H1 (cell line): ENCODE measurements around the gene GALNT4. TPM values are rescaled to one million over a fixed set of nuclear protein-coding genes. Genes with fewer than 3 reads are reported as not detected.

Source experiments
- CTCF ChIA-PET: fragments of 300-600 bp; sonication (Branson Sonifier 250); formaldehyde crosslinking; loops from one replicate; lab custom pipeline; 2021; ENCODE audit not compliant: partially characterized antibody; lab: Charles Lee
- POLR2A ChIA-PET: fragments of 300-600 bp; sonication (Branson Sonifier 250); formaldehyde crosslinking; loops from one replicate; lab custom pipeline; 2021; ENCODE audit warnings: inconsistent platforms; ENCODE audit not compliant: partially characterized antibody; lab: Charles Lee
- DNase-seq, 2 experiments: peaks; one replicate each; pipeline versions ENCODE4 v3.0.0 to v3.0.0-alpha.2; 2010 to 2022; ENCODE audit warnings: low spot score in 2 of 2, low read depth in 1 of 2, mixed read lengths in 1 of 2
- FAIRE-seq: peaks from 2 replicates; lab custom pipeline; 2011; peaks lifted over from hg19 to GRCh38; lab: Jason Lieb, UNC
- H2AFZ ChIP-seq: 2 replicates; pipeline ENCODE4 v1.8.1; 2012; ENCODE audit warnings: low read length, inconsistent platforms
- H2AK5ac ChIP-seq: 2 replicates; pipeline ENCODE4 v1.6.1; 2013; ENCODE audit warnings: low read depth, low read length
- H2BK120ac ChIP-seq: replicated peaks from 2 replicates; pipeline ENCODE3; 2013; ENCODE audit warnings: low read depth, low read length, inconsistent platforms
- H2BK12ac ChIP-seq: 2 replicates; pipeline ENCODE4 v1.6.1; 2013; ENCODE audit warnings: low read depth, low read length
- H2BK15ac ChIP-seq: 2 replicates; pipeline ENCODE4 v1.6.1; 2013; ENCODE audit warnings: low read length
- H2BK20ac ChIP-seq: 2 replicates; pipeline ENCODE4 v1.6.1; 2013; ENCODE audit warnings: low read length
- H2BK5ac ChIP-seq: 2 replicates; pipeline ENCODE4 v1.6.1; 2013; ENCODE audit warnings: low read depth, low read length
- H3K14ac ChIP-seq: 2 replicates; pipeline ENCODE4 v1.6.1; 2013; ENCODE audit warnings: inconsistent platforms; ENCODE audit not compliant: insufficient read length
- H3K18ac ChIP-seq: 2 replicates; pipeline ENCODE4 v1.6.1; 2013; ENCODE audit warnings: low read length; ENCODE audit errors: extremely low read depth
- H3K23ac ChIP-seq: 2 replicates; pipeline ENCODE4 v1.6.1; 2013; ENCODE audit warnings: inconsistent platforms; ENCODE audit not compliant: insufficient read length
- H3K23me2 ChIP-seq: 2 replicates; pipeline ENCODE4 v1.6.1; 2013; ENCODE audit warnings: low read depth, low read length
- H3K27ac ChIP-seq: 2 replicates; pipeline ENCODE4 v1.6.1; 2011; ENCODE audit warnings: low read depth, low read length, inconsistent platforms
- H3K27me3 ChIP-seq, 4 experiments: replicated peaks in 1 of 4; 1 replicate in 1 of 4; 2 replicates in 3 of 4; pipeline versions ENCODE4 v1.6.1 to v1.8.1; 2011 to 2013; ENCODE audit warnings: low read length in 3 of 4, mild to moderate bottlenecking in 3 of 4, inconsistent platforms in 2 of 4, mixed read lengths in 2 of 4, moderate library complexity in 1 of 4; ENCODE audit not compliant: control insufficient read depth in 3 of 4, insufficient read depth in 3 of 4; ENCODE audit errors: extremely low read depth in 1 of 4
- H3K36me3 ChIP-seq, 4 experiments: 2 replicates each; pipeline versions ENCODE4 v1.6.1 to v1.8.1; 2011 to 2013; ENCODE audit warnings: mild to moderate bottlenecking in 4 of 4, low read length in 3 of 4, moderate library complexity in 2 of 4, control low read depth in 1 of 4, inconsistent platforms in 1 of 4; ENCODE audit not compliant: insufficient read depth in 4 of 4, control insufficient read depth in 2 of 4
- H3K4ac ChIP-seq: replicated peaks from 2 replicates; pipeline ENCODE3; 2013; ENCODE audit warnings: low read length, low read depth, mixed read lengths, inconsistent platforms; ENCODE audit not compliant: insufficient read length
- H3K4me1 ChIP-seq, 4 experiments: replicated peaks in 1 of 4; 1 replicate in 1 of 4; 2 replicates in 3 of 4; pipeline versions ENCODE4 v1.6.1 to v1.8.1; 2011 to 2013; ENCODE audit warnings: low read length in 3 of 4, inconsistent platforms in 2 of 4, mixed read lengths in 1 of 4; ENCODE audit not compliant: insufficient read depth in 4 of 4, control insufficient read depth in 3 of 4
- H3K4me2 ChIP-seq, 2 experiments: 2 replicates each; pipeline versions ENCODE4 v1.6.1 to v1.8.1; 2011 to 2013; ENCODE audit warnings: low read depth in 2 of 2, low read length in 2 of 2, control low read depth in 1 of 2, inconsistent platforms in 1 of 2, mild to moderate bottlenecking in 1 of 2; ENCODE audit not compliant: insufficient read depth in 1 of 2
- H3K4me3 ChIP-seq, 4 experiments: fragments of 200-600, 300-600 bp in 1 of 4; sonication (generic), shearing (Covaris generic), sonication (Bioruptor Twin) in 1 of 4; 2 replicates each; pipeline versions ENCODE4 v1.5.1 to v1.8.1; 2011 to 2016; ENCODE audit warnings: low read length in 4 of 4, low read depth in 3 of 4, control low read depth in 2 of 4, inconsistent platforms in 2 of 4, mild to moderate bottlenecking in 2 of 4, mixed read lengths in 1 of 4, moderate library complexity in 1 of 4; ENCODE audit not compliant: insufficient read depth in 2 of 4; ENCODE audit errors: extremely low read depth in 1 of 4
- H3K56ac ChIP-seq: replicated peaks from 2 replicates; pipeline ENCODE3; 2013; ENCODE audit warnings: low read depth, mild to moderate bottlenecking, mixed read lengths, low read length, inconsistent platforms; ENCODE audit not compliant: insufficient read length
- H3K79me1 ChIP-seq: 2 replicates; pipeline ENCODE4 v1.6.1; 2013; ENCODE audit warnings: low read depth, low read length, control low read depth
- H3K79me2 ChIP-seq, 2 experiments: 2 replicates each; pipeline versions ENCODE4 v1.6.1 to v1.8.1; 2012 to 2013; ENCODE audit warnings: low read length in 2 of 2, mild to moderate bottlenecking in 2 of 2, inconsistent platforms in 1 of 2; ENCODE audit not compliant: insufficient read depth in 2 of 2, control insufficient read depth in 1 of 2
- H3K9ac ChIP-seq, 4 experiments: replicated peaks in 1 of 4; 1 replicate in 1 of 4; 2 replicates in 3 of 4; pipeline versions ENCODE4 v1.6.1 to v1.8.1; 2011 to 2013; ENCODE audit warnings: low read depth in 3 of 4, low read length in 3 of 4, control low read depth in 2 of 4, mild to moderate bottlenecking in 2 of 4, moderate library complexity in 2 of 4, inconsistent platforms in 1 of 4; ENCODE audit errors: extremely low read depth in 1 of 4
- H3K9me3 ChIP-seq, 2 experiments: 2 replicates each; pipeline versions ENCODE4 v1.6.1 to v1.8.1; 2012 to 2013; ENCODE audit warnings: mild to moderate bottlenecking in 2 of 2, moderate library complexity in 2 of 2, control low read depth in 1 of 2, inconsistent platforms in 1 of 2, low read depth in 1 of 2, low read length in 1 of 2, mixed read lengths in 1 of 2; ENCODE audit not compliant: insufficient read depth in 2 of 2
- H4K20me1 ChIP-seq, 2 experiments: replicated peaks in 1 of 2; 2 replicates each; pipeline versions ENCODE3 to v1.8.1; 2011 to 2013; ENCODE audit warnings: inconsistent platforms in 2 of 2, low read length in 2 of 2, mild to moderate bottlenecking in 1 of 2; ENCODE audit not compliant: insufficient read depth in 2 of 2, control insufficient read depth in 1 of 2
- H4K5ac ChIP-seq: 2 replicates; pipeline ENCODE4 v1.6.1; 2013; ENCODE audit warnings: low read length, low read depth, mixed read lengths, inconsistent platforms; ENCODE audit not compliant: insufficient read length
- H4K8ac ChIP-seq: 2 replicates; pipeline ENCODE4 v1.8.0; 2013; ENCODE audit warnings: mild to moderate bottlenecking, moderate library complexity, low read length, inconsistent platforms; ENCODE audit not compliant: insufficient read depth; ENCODE audit errors: extremely low read depth
- H4K91ac ChIP-seq: replicated peaks from 2 replicates; pipeline ENCODE3; 2013; ENCODE audit warnings: low read length, mixed read lengths, inconsistent platforms; ENCODE audit not compliant: insufficient read length
- CTBP2 ChIP-seq: IDR thresholded peaks from 2 replicates; pipeline ENCODE4 v1.7.0; 2011; ENCODE audit warnings: borderline replicate concordance, mild to moderate bottlenecking, moderate library complexity, mixed read lengths, low read length; ENCODE audit not compliant: insufficient read depth, insufficient read length
- EGR1 ChIP-seq: IDR thresholded peaks from 2 replicates; pipeline ENCODE4 v1.6.1; 2011; ENCODE audit warnings: low read depth, low read length, borderline replicate concordance
- RFX5 ChIP-seq: IDR thresholded peaks from 2 replicates; pipeline ENCODE4 v1.6.1; 2011; ENCODE audit warnings: low read depth, low read length, improper control_type of control experiment, borderline replicate concordance
- SRF ChIP-seq: IDR thresholded peaks from 2 replicates; pipeline ENCODE4 v1.6.1; 2011; ENCODE audit warnings: mild to moderate bottlenecking, low read depth, low read length, moderate library complexity
- TAF7 ChIP-seq: optimal IDR thresholded peaks from 2 replicates; pipeline ENCODE3; 2011; ENCODE audit warnings: low read depth, mild to moderate bottlenecking, inconsistent platforms, low read length, moderate library complexity, borderline replicate concordance
- USF2 ChIP-seq: IDR thresholded peaks from 2 replicates; pipeline ENCODE4 v1.6.1; 2011; ENCODE audit warnings: low read length, improper control_type of control experiment
- WGBS, 2 experiments: shearing (Covaris generic) in 1 of 2; methylation state at CpG; one replicate each; pipeline versions ENCODE4 v1.1.6 to v1.1.7; 2013 to 2015; ENCODE audit warnings: low lambda C conversion rate in 2 of 2, mixed read lengths in 2 of 2, inconsistent platforms in 1 of 2, low coverage in 1 of 2, missing lambda C conversion rate in 1 of 2; ENCODE audit not compliant: insufficient replicate concordance in 2 of 2, insufficient coverage in 1 of 2, insufficient read length in 1 of 2; ENCODE audit errors: extremely low coverage in 1 of 2, missing lambda C conversion rate in 1 of 2; 5-methylcytosine and 5-hydroxymethylcytosine counted together
- polyA plus RNA-seq, 7 experiments: library from polyadenylated mRNA; depleted of rRNA in 3 of 7; stranded (reverse) in 5 of 7; unstranded in 2 of 7; fragments of >200 nt in 5 of 7; fragments of 200-250 nt in 2 of 7; gene quantifications; 1 replicate in 5 of 7; 2 replicates in 1 of 7; 4 replicates in 1 of 7; pipeline versions ENCODE4 v1.2.1 to v1.2.3, GENCODE V29; 2011 to 2013; ENCODE audit warnings: missing spikeins in 2 of 7, mixed read lengths in 2 of 7
- total RNA-seq: library from RNA; stranded (reverse); fragmentation: NEBNext Ultra II Directional; extraction: Animal tissue kit (Norgen Biotek cat#: 25700); gene quantifications from 2 replicates; pipeline ENCODE4 v1.2.1, GENCODE V29; 2021

The GALNT4 gene
- total and polyA plus RNA-seq, 2 of the 8 experiments (the other 6 are each of a cell fraction or from before 2014, with no cell fraction given), result 0.45 to 3.3 TPM

GRCh38 chr12:89497005-89497404 is 27.6 kb downstream of the GALNT4 start:
- Histone ChIP-seq H4K20me1 (peaks cover 0 to 1% of the 10 kb centered on the region in 2 experiments), H3K9ac (no peak overlapping the region), H3K36me3 (no peaks in the 10 kb centered on the region), H4K5ac (no peak overlapping the region), H2BK20ac (no peak overlapping the region), H2BK5ac (no peak overlapping the region), H3K18ac (no peak overlapping the region), H2AK5ac (no peak overlapping the region), H3K56ac (no peak overlapping the region), H3K14ac (no peak overlapping the region)
- ChIA-PET CTCF (interaction anchor here (0.8 to 1.5 kb wide), 7 partner anchors 12 to 480 kb away, joined by 3 to 5 read pairs (median 4); no protein-coding TSS in a partner anchor), POLR2A (interaction anchor here (1.7 kb wide), 1 partner anchor 10 kb away, joined by 4 read pairs; no protein-coding TSS in a partner anchor)
- no peak for TF ChIP-seq TAF7
- TF ChIP-seq SRF, result no peak
- no peak for TF ChIP-seq RFX5
- TF ChIP-seq USF2, result no peak
- no peak for TF ChIP-seq CTBP2
- no peak for TF ChIP-seq EGR1
- TF ChIP-seq, all 59 proteins: peak for 0
- no peaks in the 10 kb centered on the region for H3K23me2 ChIP-seq
- no peaks in the 10 kb centered on the region for H3K27me3 ChIP-seq
- H2BK12ac ChIP-seq, result no peak overlapping the region
- WGBS, 2 experiments, result 87% methylated on average over 4 of the region's 4 CpGs; no CpG with 5 or more reads in 1 of the 2 experiments
- no peak overlapping the region for H3K4me2 ChIP-seq
- H3K23ac ChIP-seq, result no peak overlapping the region
- H3K9me3 ChIP-seq, result no peaks in the 10 kb centered on the region
- H2AFZ ChIP-seq, result no peak overlapping the region
- H3K4ac ChIP-seq, result no peak overlapping the region
- H2BK120ac ChIP-seq, result no peak overlapping the region
- H2BK15ac ChIP-seq, result no peak overlapping the region
- H3K4me1 ChIP-seq, result 0 out of 7 replicates have a peak, but pooled peaks cover 0 to 3% (median 0%) of the 10 kb centered on the region in 4 experiments
- no peaks in the 10 kb centered on the region for H3K79me2 ChIP-seq
- no peak overlapping the region for H4K8ac ChIP-seq
- H3K27ac ChIP-seq, result no peak overlapping the region
- H3K79me1 ChIP-seq, result no peaks in the 10 kb centered on the region
- no peak for FAIRE-seq
- no peak overlapping the region for H3K4me3 ChIP-seq
- no peak overlapping the region for H4K91ac ChIP-seq
- no peak for DNase-seq
